GM12878 (cell line): ENCODE measurements around the gene KRT80. TPM values are rescaled to one million over a fixed set of nuclear protein-coding genes. Genes with fewer than 3 reads are reported as not detected.

Source experiments
- ATAC-seq: fragments of 200-7000 bp; cut with Tn5 transposase; 3 replicates; pipeline ENCODE4 v1.9.1; 2020; ENCODE audit warnings: mild to moderate bottlenecking, moderate library complexity
- BruUV-seq: library from RNA; stranded (reverse); fragments of 400-500 nt; replicated peaks from 2 replicates; lab custom pipeline; 2021; lab: Mats Ljungman, UMichigan
- CTCF ChIA-PET: fragments of 300-600 bp; sonication (Branson Sonifier 250); formaldehyde crosslinking; extraction: SDS; loops from one replicate; lab custom pipeline; 2021; ENCODE audit warnings: inconsistent platforms; lab: Yijun Ruan, JAX
- POLR2A ChIA-PET: fragments of 350-600 bp; formaldehyde crosslinking; extraction: SDS; loops from one replicate; lab custom pipeline; 2021; ENCODE audit warnings: inconsistent platforms; lab: Charles Lee
- RAD21 ChIA-PET: fragments of 300-600 bp; sonication (Branson Sonifier 250); formaldehyde crosslinking; loops from one replicate; lab custom pipeline; 2023; ENCODE audit warnings: antibody characterized with exemption; ENCODE audit not compliant: unreplicated experiment; lab: Charles Lee
- SMC1A ChIA-PET: fragments of 300-600 bp; sonication (Branson Sonifier 250); formaldehyde crosslinking; loops from one replicate; lab custom pipeline; 2023; ENCODE audit not compliant: unreplicated experiment, uncharacterized antibody; lab: Charles Lee
- DNase-seq: peaks from one replicate; pipeline ENCODE4 v3.0.0-alpha.2; 2011; ENCODE audit warnings: low read depth, low spot score
- FAIRE-seq: peaks from 3 replicates; lab custom pipeline; 2011; peaks lifted over from hg19 to GRCh38; lab: Jason Lieb, UNC
- H2AFZ ChIP-seq: 2 replicates; pipeline ENCODE4 v1.6.0; 2011; ENCODE audit warnings: low read depth, low read length, control low read depth; ENCODE audit not compliant: control insufficient read depth
- H3K27ac ChIP-seq: 2 replicates; pipeline ENCODE4 v1.5.1; 2011; ENCODE audit warnings: control low read depth; ENCODE audit not compliant: control insufficient read depth, insufficient read depth
- H3K27me3 ChIP-seq, 2 experiments: replicated peaks in 1 of 2; 2 replicates each; pipeline versions ENCODE4 v1.6.0 to v1.6.1; 2011; ENCODE audit warnings: low read length in 1 of 2; ENCODE audit not compliant: control insufficient read depth in 2 of 2, insufficient read depth in 2 of 2
- H3K36me3 ChIP-seq, 2 experiments: 2 replicates each; pipeline ENCODE4 v1.5.1; 2011; ENCODE audit warnings: low read length in 1 of 2; ENCODE audit not compliant: control insufficient read depth in 2 of 2, insufficient read depth in 2 of 2
- H3K4me1 ChIP-seq: 2 replicates; pipeline ENCODE4 v1.6.1; 2011; ENCODE audit warnings: mild to moderate bottlenecking, low read length, moderate library complexity, mixed read lengths; ENCODE audit not compliant: control insufficient read depth, insufficient read depth
- H3K4me2 ChIP-seq: 2 replicates; pipeline ENCODE4 v1.6.0; 2011; ENCODE audit warnings: control low read depth; ENCODE audit not compliant: control insufficient read depth, insufficient read depth
- H3K4me3 ChIP-seq: fragments of 200-600 bp; sonication (generic); 2 replicates; pipeline ENCODE4 v1.5.1; 2016
- H3K79me2 ChIP-seq: 2 replicates; pipeline ENCODE4 v1.6.0; 2011; ENCODE audit warnings: low read length; ENCODE audit not compliant: control insufficient read depth, insufficient read depth
- H3K9ac ChIP-seq: 2 replicates; pipeline ENCODE4 v1.8.0; 2011; ENCODE audit warnings: low read length, control low read depth, mixed read lengths; ENCODE audit not compliant: control insufficient read depth, insufficient read depth
- H3K9me3 ChIP-seq: replicated peaks from 3 replicates; pipeline ENCODE4 v1.5.1; 2011; ENCODE audit warnings: mild to moderate bottlenecking, low read length; ENCODE audit not compliant: control insufficient read depth, insufficient read depth
- H4K20me1 ChIP-seq: 2 replicates; pipeline ENCODE4 v1.6.0; 2011; ENCODE audit not compliant: control insufficient read depth, insufficient read depth
- BMI1 ChIP-seq: fragments of 450-650 bp; IDR thresholded peaks from 2 replicates; pipeline ENCODE4 v1.6.1; 2016; ENCODE audit warnings: mild to moderate bottlenecking, moderate library complexity, borderline replicate concordance
- CBX3 ChIP-seq: fragments of 200-600 bp; sonication (generic); IDR thresholded peaks from 2 replicates; pipeline ENCODE4 v1.6.1; 2016; ENCODE audit warnings: low read depth, borderline replicate concordance
- EZH2 ChIP-seq: IDR thresholded peaks from 2 replicates; pipeline ENCODE4 v1.6.1; 2012; ENCODE audit warnings: low read depth, mild to moderate bottlenecking, control low read depth, inconsistent platforms, low read length, borderline replicate concordance; ENCODE audit not compliant: control insufficient read depth
- IKZF2 ChIP-seq, 2 experiments: fragments of 450-650 bp; IDR thresholded peaks; 2 replicates each; pipeline ENCODE4 v1.6.1; 2017; ENCODE audit warnings: mild to moderate bottlenecking in 2 of 2, moderate library complexity in 2 of 2
- KLF5 ChIP-seq: fragments of 450-650 bp; IDR thresholded peaks from 2 replicates; pipeline ENCODE4 v1.6.1; 2014; ENCODE audit warnings: mild to moderate bottlenecking; ENCODE audit not compliant: partially characterized antibody
- POU2F2 ChIP-seq: IDR thresholded peaks from 3 replicates; pipeline ENCODE4 v1.6.1; 2011; ENCODE audit warnings: low read depth, mild to moderate bottlenecking, low read length, borderline replicate concordance
- PRDM15 ChIP-seq: fragments of 450-650 bp; formaldehyde crosslinking; IDR thresholded peaks from 2 replicates; pipeline ENCODE4 v1.4.0; 2020; ENCODE audit warnings: mild to moderate bottlenecking, moderate library complexity
- RAD21 ChIP-seq: IDR thresholded peaks from 2 replicates; pipeline ENCODE4 v1.6.1; 2011; ENCODE audit warnings: mild to moderate bottlenecking, low read depth, low read length, moderate library complexity; ENCODE audit not compliant: insufficient read depth
- RELA ChIP-seq: fragments of 450-650 bp; IDR thresholded peaks from 2 replicates; pipeline ENCODE4 v1.8.0; 2014; ENCODE audit warnings: borderline replicate concordance; ENCODE audit not compliant: partially characterized antibody
- SMAD5 ChIP-seq: IDR thresholded peaks from 2 replicates; pipeline ENCODE4 v1.6.1; 2016; ENCODE audit warnings: antibody characterized with exemption, low read depth
- TARDBP ChIP-seq: IDR thresholded peaks from 2 replicates; pipeline ENCODE4 v1.6.1; 2016; ENCODE audit warnings: borderline replicate concordance
- TCF12 ChIP-seq: IDR thresholded peaks from 2 replicates; pipeline ENCODE4 v1.6.1; 2011; ENCODE audit warnings: low read depth, mild to moderate bottlenecking, low read length
- WGBS: methylation state at CpG from one replicate; pipeline ENCODE4 v1.1.6; 2016; ENCODE audit warnings: low lambda C conversion rate; ENCODE audit not compliant: insufficient replicate concordance, insufficient coverage; ENCODE audit errors: missing lambda C conversion rate; 5-methylcytosine and 5-hydroxymethylcytosine counted together
- in situ Hi-C: fragments of 300-500 bp; cut with MboI; formaldehyde crosslinking; loops from 9 replicates; pipeline ENCODE4 v1.14.3; 2018; ENCODE audit warnings: mixed read lengths
- intact Hi-C: fragments of 100-400 bp; cut with micrococcal nuclease; formaldehyde crosslinking; loops from one replicate; pipeline ENCODE4 v1.14.2; 2022; ENCODE audit not compliant: unreplicated experiment
- polyA plus RNA-seq, 11 experiments: library from polyadenylated mRNA; depleted of rRNA in 4 of 11; unstranded in 6 of 11; stranded (reverse) in 5 of 11; fragments of >200 nt; fragmentation: Nextera tagmentation in 4 of 11; fragmentation: Illumina TruSeq in 1 of 11; extraction: Ambion mirVana in 4 of 11; extraction: Trizol in 1 of 11; gene quantifications; 1 replicate in 1 of 11; 2 replicates in 10 of 11; pipeline versions ENCODE4 v1.2.1 to v1.2.3, GENCODE V29; 2011 to 2016; ENCODE audit warnings: inconsistent platforms in 2 of 11, missing spikeins in 2 of 11, low read depth in 1 of 11
- total RNA-seq, 4 experiments: library from RNA; depleted of rRNA in 3 of 4; stranded (reverse); fragments of >200 nt in 3 of 4; fragmentation: Illumina TruSeq in 1 of 4; extraction: Trizol in 1 of 4; gene quantifications; 2 replicates each; pipeline versions ENCODE4 v1.2.1 to v1.2.3, GENCODE V29; 2013 to 2021
- TF ChIP-seq, protein P1 (sequence below): fragments of 450-650 bp; formaldehyde crosslinking; IDR thresholded peaks from 2 replicates; pipeline ENCODE4 v1.4.0; 2022; ENCODE audit warnings: mild to moderate bottlenecking, moderate library complexity
- TF ChIP-seq, protein P2 (sequence below): IDR thresholded peaks from 2 replicates; pipeline ENCODE4 v1.6.1; 2012; ENCODE audit warnings: mild to moderate bottlenecking, low read depth, low read length

Gene KRT80
- total and polyA plus RNA-seq, 10 of the 15 experiments (the other 5 are each of a cell fraction or from before 2014, with no cell fraction given), result 0.01 TPM; not detected in 9

DNA sequence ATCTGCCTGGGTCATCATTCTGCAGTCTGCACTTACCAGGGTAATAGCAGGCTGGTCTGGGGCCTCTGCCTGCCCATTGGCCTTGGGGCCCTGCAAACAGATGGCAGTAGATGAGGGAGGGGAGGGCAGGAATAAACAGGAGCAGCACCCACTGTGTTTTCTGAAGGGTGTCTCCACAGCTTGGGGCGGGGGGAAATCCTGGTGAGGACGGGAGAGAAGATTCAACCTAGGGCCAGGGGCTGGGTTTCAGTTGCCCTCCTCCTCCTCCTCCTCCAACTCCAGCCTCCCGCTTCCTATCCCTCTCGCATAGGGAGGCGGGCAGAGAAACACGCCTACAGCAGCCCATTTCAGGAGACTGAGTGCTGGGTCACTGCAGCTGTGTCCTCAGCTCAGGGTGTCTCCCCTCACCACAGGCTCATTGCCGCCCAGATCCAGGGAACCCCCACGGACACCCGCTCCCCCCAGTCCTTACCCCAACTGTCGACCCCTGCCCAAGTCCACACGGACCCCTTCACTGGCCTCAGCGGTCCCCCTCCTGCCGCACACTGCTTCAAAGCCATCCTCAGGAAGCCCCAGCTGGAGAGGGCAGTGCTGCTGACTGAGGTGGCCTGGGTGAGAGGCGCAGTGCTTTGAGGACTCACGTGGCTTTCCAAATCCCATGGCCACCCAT lies 9.1 kb upstream of the KRT80 start:
- FAIRE-seq, result no peak
- Histone ChIP-seq H3K9ac (no peak overlapping the region), H3K9me3 (no peaks in the 10 kb centered on the region), H3K4me1 (no peaks in the 10 kb centered on the region), H2AFZ (no peak overlapping the region), H3K36me3 (no peaks in the 10 kb centered on the region; a peak in 1 of 4 replicates), H3K79me2 (no peaks in the 10 kb centered on the region), H3K27ac (no peak overlapping the region), H3K27me3 (peaks cover 3% of the 10 kb centered on the region in 2 experiments; a peak in 3 of 4 replicates), H3K4me3 (no peak overlapping the region), H3K4me2 (no peak overlapping the region), H4K20me1 (no peaks in the 10 kb centered on the region)
- 17% methylated on average over 12 of the region's 15 CpGs for WGBS
- BruUV-seq, result no TSS peak
- RAD21 ChIA-PET, result no interaction called here
- SMC1A ChIA-PET, result no interaction called here
- intact Hi-C loops (no loop called here), in situ Hi-C loops (no loop called here)
- no peak for DNase-seq
- CTCF ChIA-PET, result interaction anchor here (1.6 kb wide), 1 partner anchor 10 kb away, joined by 7 read pairs; no protein-coding TSS in a partner anchor
- POLR2A ChIA-PET, result no interaction called here
- no peak for ATAC-seq
- TF ChIP-seq TCF12, result no peak
- TF ChIP-seq, protein P1, sequence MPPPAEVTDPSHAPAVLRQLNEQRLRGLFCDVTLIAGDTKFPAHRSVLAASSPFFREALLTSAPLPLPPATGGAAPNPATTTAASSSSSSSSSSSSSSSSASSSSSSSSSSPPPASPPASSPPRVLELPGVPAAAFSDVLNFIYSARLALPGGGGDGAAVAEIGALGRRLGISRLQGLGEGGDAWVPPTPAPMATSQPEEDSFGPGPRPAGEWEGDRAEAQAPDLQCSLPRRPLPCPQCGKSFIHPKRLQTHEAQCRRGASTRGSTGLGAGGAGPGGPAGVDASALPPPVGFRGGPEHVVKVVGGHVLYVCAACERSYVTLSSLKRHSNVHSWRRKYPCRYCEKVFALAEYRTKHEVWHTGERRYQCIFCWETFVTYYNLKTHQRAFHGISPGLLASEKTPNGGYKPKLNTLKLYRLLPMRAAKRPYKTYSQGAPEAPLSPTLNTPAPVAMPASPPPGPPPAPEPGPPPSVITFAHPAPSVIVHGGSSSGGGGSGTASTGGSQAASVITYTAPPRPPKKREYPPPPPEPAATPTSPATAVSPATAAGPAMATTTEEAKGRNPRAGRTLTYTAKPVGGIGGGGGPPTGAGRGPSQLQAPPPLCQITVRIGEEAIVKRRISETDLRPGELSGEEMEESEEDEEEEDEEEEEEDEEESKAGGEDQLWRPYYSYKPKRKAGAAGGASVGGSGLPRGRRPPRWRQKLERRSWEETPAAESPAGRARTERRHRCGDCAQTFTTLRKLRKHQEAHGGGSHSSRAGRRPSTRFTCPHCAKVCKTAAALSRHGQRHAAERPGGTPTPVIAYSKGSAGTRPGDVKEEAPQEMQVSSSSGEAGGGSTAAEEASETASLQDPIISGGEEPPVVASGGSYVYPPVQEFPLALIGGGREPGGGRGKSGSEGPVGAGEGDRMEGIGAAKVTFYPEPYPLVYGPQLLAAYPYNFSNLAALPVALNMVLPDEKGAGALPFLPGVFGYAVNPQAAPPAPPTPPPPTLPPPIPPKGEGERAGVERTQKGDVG, result no peak
- no peak for TF ChIP-seq SMAD5
- no peak for TF ChIP-seq CBX3
- no peak for TF ChIP-seq RELA
- no peak for TF ChIP-seq KLF5
- no peak for TF ChIP-seq PRDM15 (CRISPR knock-in tag)
- no peak for TF ChIP-seq IKZF2 (IDR thresholded peaks at IDR 0.05)
- TF ChIP-seq BMI1, result no peak
- TF ChIP-seq POU2F2, result no peak
- no peak for TF ChIP-seq RAD21
- TF ChIP-seq, protein P2, sequence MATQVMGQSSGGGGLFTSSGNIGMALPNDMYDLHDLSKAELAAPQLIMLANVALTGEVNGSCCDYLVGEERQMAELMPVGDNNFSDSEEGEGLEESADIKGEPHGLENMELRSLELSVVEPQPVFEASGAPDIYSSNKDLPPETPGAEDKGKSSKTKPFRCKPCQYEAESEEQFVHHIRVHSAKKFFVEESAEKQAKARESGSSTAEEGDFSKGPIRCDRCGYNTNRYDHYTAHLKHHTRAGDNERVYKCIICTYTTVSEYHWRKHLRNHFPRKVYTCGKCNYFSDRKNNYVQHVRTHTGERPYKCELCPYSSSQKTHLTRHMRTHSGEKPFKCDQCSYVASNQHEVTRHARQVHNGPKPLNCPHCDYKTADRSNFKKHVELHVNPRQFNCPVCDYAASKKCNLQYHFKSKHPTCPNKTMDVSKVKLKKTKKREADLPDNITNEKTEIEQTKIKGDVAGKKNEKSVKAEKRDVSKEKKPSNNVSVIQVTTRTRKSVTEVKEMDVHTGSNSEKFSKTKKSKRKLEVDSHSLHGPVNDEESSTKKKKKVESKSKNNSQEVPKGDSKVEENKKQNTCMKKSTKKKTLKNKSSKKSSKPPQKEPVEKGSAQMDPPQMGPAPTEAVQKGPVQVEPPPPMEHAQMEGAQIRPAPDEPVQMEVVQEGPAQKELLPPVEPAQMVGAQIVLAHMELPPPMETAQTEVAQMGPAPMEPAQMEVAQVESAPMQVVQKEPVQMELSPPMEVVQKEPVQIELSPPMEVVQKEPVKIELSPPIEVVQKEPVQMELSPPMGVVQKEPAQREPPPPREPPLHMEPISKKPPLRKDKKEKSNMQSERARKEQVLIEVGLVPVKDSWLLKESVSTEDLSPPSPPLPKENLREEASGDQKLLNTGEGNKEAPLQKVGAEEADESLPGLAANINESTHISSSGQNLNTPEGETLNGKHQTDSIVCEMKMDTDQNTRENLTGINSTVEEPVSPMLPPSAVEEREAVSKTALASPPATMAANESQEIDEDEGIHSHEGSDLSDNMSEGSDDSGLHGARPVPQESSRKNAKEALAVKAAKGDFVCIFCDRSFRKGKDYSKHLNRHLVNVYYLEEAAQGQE, result no peak
- TF ChIP-seq TARDBP, result no peak
- TF ChIP-seq EZH2, result no peak
